Endothelial cell of umbilical vein (primary cell): ENCODE data around the gene TLE3. TPM values are rescaled to one million over a fixed set of nuclear protein-coding genes. Genes with fewer than 3 reads are reported as not detected.

Experiments
- BruUV-seq: library from RNA; stranded (reverse); fragments of 400-500 nt; replicated peaks from 2 replicates; lab custom pipeline; 2021; lab: Mats Ljungman, UMichigan
- CTCF ChIA-PET: fragments of 300-600, 350-600 bp; sonication (Branson Sonifier 250); formaldehyde crosslinking; loops from one replicate; lab custom pipeline; 2021; ENCODE audit warnings: antibody characterized with exemption, inconsistent platforms; lab: Charles Lee
- POLR2A ChIA-PET: fragments of 300-600, 350-600 bp; sonication (Branson Sonifier 250); formaldehyde crosslinking; loops from one replicate; lab custom pipeline; 2021; ENCODE audit warnings: antibody characterized with exemption, inconsistent platforms; lab: Charles Lee
- DNase-seq: peaks from one replicate; pipeline ENCODE4 v3.0.0-alpha.2; 2011; ENCODE audit warnings: low read depth, low spot score
- FAIRE-seq: peaks from 2 replicates; lab custom pipeline; 2011; peaks lifted over from hg19 to GRCh38; lab: Jason Lieb, UNC
- H2AFZ ChIP-seq: 2 replicates; pipeline ENCODE4 v1.6.0; 2012; ENCODE audit warnings: low read depth, low read length, control low read depth, inconsistent platforms
- H3K27ac ChIP-seq: 2 replicates; pipeline ENCODE4 v1.5.1; 2011; ENCODE audit warnings: low read depth, mild to moderate bottlenecking, control low read depth, low read length, moderate library complexity; ENCODE audit not compliant: insufficient read depth
- H3K27me3 ChIP-seq, 2 experiments: 2 replicates each; pipeline versions ENCODE4 v1.6.0 to v1.6.1; 2011; ENCODE audit warnings: low read length in 2 of 2, mixed read lengths in 1 of 2; ENCODE audit not compliant: control insufficient read depth in 2 of 2, insufficient read depth in 2 of 2
- H3K36me3 ChIP-seq, 2 experiments: 2 replicates in 1 of 2; 3 replicates in 1 of 2; pipeline ENCODE4 v1.5.1; 2011; ENCODE audit warnings: low read length in 2 of 2, mild to moderate bottlenecking in 1 of 2, moderate library complexity in 1 of 2; ENCODE audit not compliant: control insufficient read depth in 2 of 2, insufficient read depth in 2 of 2; ENCODE audit errors: extremely low read depth in 1 of 2
- H3K4me1 ChIP-seq: 3 replicates; pipeline ENCODE4 v1.5.1; 2011; ENCODE audit warnings: mild to moderate bottlenecking, low read length; ENCODE audit not compliant: control insufficient read depth, insufficient read depth; ENCODE audit errors: extremely low read depth
- H3K4me2 ChIP-seq: 2 replicates; pipeline ENCODE4 v1.6.1; 2011; ENCODE audit warnings: low read length, control low read depth, mixed read lengths; ENCODE audit not compliant: insufficient read depth
- H3K4me3 ChIP-seq, 3 experiments: fragments of 200-600 bp in 1 of 3; sonication (generic), shearing (Covaris generic) in 1 of 3; replicated peaks in 1 of 3; 2 replicates each; pipeline ENCODE4 v1.5.1; 2011 to 2016; ENCODE audit warnings: control low read depth in 3 of 3, low read length in 3 of 3, mild to moderate bottlenecking in 2 of 3, inconsistent platforms in 1 of 3, low read depth in 1 of 3, moderate library complexity in 1 of 3; ENCODE audit not compliant: insufficient read depth in 1 of 3
- H3K79me2 ChIP-seq: 2 replicates; pipeline ENCODE4 v1.6.0; 2012; ENCODE audit warnings: low read length, inconsistent platforms; ENCODE audit not compliant: control insufficient read depth, insufficient read depth
- H3K9ac ChIP-seq: replicated peaks from 2 replicates; pipeline ENCODE3; 2011; ENCODE audit warnings: low read length, control low read depth; ENCODE audit not compliant: insufficient read depth; ENCODE audit errors: extremely low read depth
- H3K9me1 ChIP-seq: replicated peaks from 3 replicates; pipeline ENCODE4 v1.6.0; 2011; ENCODE audit warnings: mild to moderate bottlenecking, low read length; ENCODE audit not compliant: control insufficient read depth, insufficient read depth; ENCODE audit errors: extremely low read depth
- H3K9me3 ChIP-seq: replicated peaks from 2 replicates; pipeline ENCODE4 v1.5.1; 2012; ENCODE audit warnings: low read length, inconsistent platforms; ENCODE audit not compliant: control insufficient read depth, insufficient read depth
- H4K20me1 ChIP-seq: replicated peaks from 2 replicates; pipeline ENCODE3; 2011; ENCODE audit warnings: mild to moderate bottlenecking, low read length; ENCODE audit not compliant: control insufficient read depth, insufficient read depth; ENCODE audit errors: extremely low read depth
- EZH2 ChIP-seq: IDR thresholded peaks from 2 replicates; pipeline ENCODE4 v1.6.1; 2012; ENCODE audit warnings: borderline replicate concordance, low read depth, mild to moderate bottlenecking, moderate library complexity, low read length, inconsistent platforms; ENCODE audit not compliant: severe bottlenecking
- FOS ChIP-seq: IDR thresholded peaks from 2 replicates; pipeline ENCODE4 v1.6.1; 2011; ENCODE audit warnings: mild to moderate bottlenecking, low read length, moderate library complexity, borderline replicate concordance; ENCODE audit not compliant: insufficient read depth
- GATA2 ChIP-seq: IDR thresholded peaks from 2 replicates; pipeline ENCODE4 v1.7.0; 2011; ENCODE audit warnings: low read depth, mild to moderate bottlenecking, moderate library complexity, mixed read lengths, low read length; ENCODE audit not compliant: insufficient read length, insufficient read depth
- JUN ChIP-seq: IDR thresholded peaks from 2 replicates; pipeline ENCODE4 v1.6.1; 2011; ENCODE audit warnings: borderline replicate concordance, low read depth; ENCODE audit not compliant: insufficient read length, insufficient read depth
- MYC ChIP-seq: IDR thresholded peaks from one replicate; pipeline ENCODE4 v1.6.1; 2011; ENCODE audit warnings: mild to moderate bottlenecking, low read depth, low read length
- POLR2A ChIP-seq: IDR thresholded peaks from 2 replicates; pipeline ENCODE4 v1.6.1; 2012; ENCODE audit warnings: low read depth, mild to moderate bottlenecking, control low read depth, low read length
- POLR2AphosphoS5 ChIP-seq: IDR thresholded peaks from 2 replicates; pipeline ENCODE4 v1.6.1; 2012; ENCODE audit warnings: low read depth, mild to moderate bottlenecking, control low read depth, low read length, moderate library complexity; ENCODE audit not compliant: insufficient read depth
- dilution Hi-C: fragments of 300-500 bp; cut with MboI; formaldehyde crosslinking; loops from one replicate; pipeline ENCODE4 v1.15.0; 2019; ENCODE audit warnings: low sequenced_read_pairs; ENCODE audit not compliant: extremely low pct_ligation_motif_present
- intact Hi-C: fragments of 100-400 bp; cut with micrococcal nuclease; formaldehyde crosslinking; loops from one replicate; pipeline ENCODE4 v1.10.0; 2022
- polyA plus RNA-seq, 4 experiments: library from polyadenylated mRNA; depleted of rRNA in 3 of 4; stranded (reverse) in 3 of 4; unstranded in 1 of 4; fragments of >200 nt; gene quantifications; 2 replicates each; pipeline versions ENCODE4 v1.2.1 to v1.2.3, GENCODE V29; 2011 to 2012; ENCODE audit warnings: missing spikeins in 1 of 4
- total RNA-seq: library from RNA; stranded (reverse); gene quantifications from 2 replicates; pipeline ENCODE4 v1.2.3, GENCODE V29; 2021
- TF ChIP-seq, protein P1 (sequence below), 2 donors: IDR thresholded peaks; 1 replicate in 1 of 2; 2 replicates in 1 of 2; pipeline ENCODE4 v1.5.1; 2011; ENCODE audit warnings: low read length in 2 of 2, mild to moderate bottlenecking in 2 of 2, moderate library complexity in 2 of 2, control low read depth in 1 of 2, inconsistent platforms in 1 of 2, low read depth in 1 of 2; ENCODE audit not compliant: insufficient read depth in 1 of 2; ENCODE audit errors: extremely low read depth in 1 of 2
- TF ChIP-seq, protein P2 (sequence below): IDR thresholded peaks from 2 replicates; pipeline ENCODE4 v1.6.1; 2011; ENCODE audit not compliant: insufficient read depth, insufficient read length

Gene TLE3
- total and polyA plus RNA-seq, 2 donors (not counting 3 experiments of a cell fraction or from before 2014, with no cell fraction given) = 40.5 to 56.9 TPM

DNA sequence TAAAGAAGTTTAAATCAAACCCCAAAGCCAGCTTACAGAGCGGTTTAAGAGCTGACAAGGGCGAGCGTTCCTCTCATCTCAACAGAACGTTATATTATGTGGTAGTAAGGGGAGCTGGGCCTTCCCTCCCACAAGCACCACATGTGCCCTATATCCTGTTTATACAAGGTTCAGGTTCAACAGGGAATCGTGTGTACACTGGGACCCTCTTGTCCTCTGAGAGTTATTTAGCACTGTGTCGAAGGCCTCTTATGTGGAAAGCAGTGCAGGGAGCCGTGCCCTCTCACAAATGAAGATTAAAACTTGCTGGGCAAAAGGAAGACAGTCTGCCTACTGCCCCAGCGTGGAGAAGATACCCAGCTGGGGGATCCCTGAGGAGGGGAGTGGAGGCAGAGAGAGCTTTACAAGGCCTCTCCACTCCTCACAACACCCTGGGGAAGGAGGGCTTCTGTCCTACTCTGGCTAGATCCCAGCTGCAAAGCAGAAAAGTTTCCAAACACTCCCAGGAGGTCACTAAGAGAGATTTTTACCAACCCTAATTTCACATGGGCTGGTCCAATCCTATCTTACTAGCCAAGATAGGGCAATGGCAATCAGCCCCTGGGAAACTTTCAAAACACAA is 2.9 kb downstream of the TLE3 start:
- Histone ChIP-seq H3K4me1 (peaks cover 42% of the 10 kb centered on the region), H3K4me2 (peak overlapping the region; percentile 82), H3K36me3 (peaks cover 6 to 10% of the 10 kb centered on the region in 2 experiments), H3K9me1 (no peaks in the 10 kb centered on the region), H3K79me2 (peaks cover 77% of the 10 kb centered on the region), H3K4me3 (peak overlapping the region; percentile 88 to 98 (median 89)), H3K27me3 (no peaks in the 10 kb centered on the region), H3K9ac (peak overlapping the region; percentile 86), H3K27ac (no peak overlapping the region), H2AFZ (no peak overlapping the region), H3K9me3 (no peaks in the 10 kb centered on the region), H4K20me1 (no peaks in the 10 kb centered on the region)
- ChIA-PET CTCF (interaction anchor here (0.7 to 3.2 kb wide), 4 partner anchors 87 to 393 kb away, joined by 3 to 12 read pairs (median 6); no protein-coding TSS in a partner anchor), POLR2A (no interaction called here)
- intact Hi-C loops = loop anchor here (1.0 to 10.0 kb wide), 4 partner anchors 32 to 700 kb away; no protein-coding TSS in a partner anchor
- peak; percentile 25 for DNase-seq
- dilution Hi-C loops = no loop called here
- FAIRE-seq = no peak
- TF ChIP-seq JUN = no peak
- TF ChIP-seq MYC = no peak
- no peak for TF ChIP-seq POLR2A
- TF ChIP-seq, protein P1, sequence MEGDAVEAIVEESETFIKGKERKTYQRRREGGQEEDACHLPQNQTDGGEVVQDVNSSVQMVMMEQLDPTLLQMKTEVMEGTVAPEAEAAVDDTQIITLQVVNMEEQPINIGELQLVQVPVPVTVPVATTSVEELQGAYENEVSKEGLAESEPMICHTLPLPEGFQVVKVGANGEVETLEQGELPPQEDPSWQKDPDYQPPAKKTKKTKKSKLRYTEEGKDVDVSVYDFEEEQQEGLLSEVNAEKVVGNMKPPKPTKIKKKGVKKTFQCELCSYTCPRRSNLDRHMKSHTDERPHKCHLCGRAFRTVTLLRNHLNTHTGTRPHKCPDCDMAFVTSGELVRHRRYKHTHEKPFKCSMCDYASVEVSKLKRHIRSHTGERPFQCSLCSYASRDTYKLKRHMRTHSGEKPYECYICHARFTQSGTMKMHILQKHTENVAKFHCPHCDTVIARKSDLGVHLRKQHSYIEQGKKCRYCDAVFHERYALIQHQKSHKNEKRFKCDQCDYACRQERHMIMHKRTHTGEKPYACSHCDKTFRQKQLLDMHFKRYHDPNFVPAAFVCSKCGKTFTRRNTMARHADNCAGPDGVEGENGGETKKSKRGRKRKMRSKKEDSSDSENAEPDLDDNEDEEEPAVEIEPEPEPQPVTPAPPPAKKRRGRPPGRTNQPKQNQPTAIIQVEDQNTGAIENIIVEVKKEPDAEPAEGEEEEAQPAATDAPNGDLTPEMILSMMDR (IDR thresholded peaks at IDR 0.05; ENCODE audit: extremely low read depth in 1 of 2, insufficient read depth in 1 of 2, low read depth in 1 of 2, low read length in 2 of 2) = no peak
- TF ChIP-seq, protein P2, sequence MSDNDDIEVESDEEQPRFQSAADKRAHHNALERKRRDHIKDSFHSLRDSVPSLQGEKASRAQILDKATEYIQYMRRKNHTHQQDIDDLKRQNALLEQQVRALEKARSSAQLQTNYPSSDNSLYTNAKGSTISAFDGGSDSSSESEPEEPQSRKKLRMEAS = no peak
- TF ChIP-seq FOS = no peak
- TF ChIP-seq EZH2 = no peak
- no peak for TF ChIP-seq POLR2AphosphoS5
- no peak for TF ChIP-seq GATA2
- TSS peak; percentile 2 for BruUV-seq
